ENCODE results near the gene ARHGEF28.

ARHGEF28 gene

DNA sequence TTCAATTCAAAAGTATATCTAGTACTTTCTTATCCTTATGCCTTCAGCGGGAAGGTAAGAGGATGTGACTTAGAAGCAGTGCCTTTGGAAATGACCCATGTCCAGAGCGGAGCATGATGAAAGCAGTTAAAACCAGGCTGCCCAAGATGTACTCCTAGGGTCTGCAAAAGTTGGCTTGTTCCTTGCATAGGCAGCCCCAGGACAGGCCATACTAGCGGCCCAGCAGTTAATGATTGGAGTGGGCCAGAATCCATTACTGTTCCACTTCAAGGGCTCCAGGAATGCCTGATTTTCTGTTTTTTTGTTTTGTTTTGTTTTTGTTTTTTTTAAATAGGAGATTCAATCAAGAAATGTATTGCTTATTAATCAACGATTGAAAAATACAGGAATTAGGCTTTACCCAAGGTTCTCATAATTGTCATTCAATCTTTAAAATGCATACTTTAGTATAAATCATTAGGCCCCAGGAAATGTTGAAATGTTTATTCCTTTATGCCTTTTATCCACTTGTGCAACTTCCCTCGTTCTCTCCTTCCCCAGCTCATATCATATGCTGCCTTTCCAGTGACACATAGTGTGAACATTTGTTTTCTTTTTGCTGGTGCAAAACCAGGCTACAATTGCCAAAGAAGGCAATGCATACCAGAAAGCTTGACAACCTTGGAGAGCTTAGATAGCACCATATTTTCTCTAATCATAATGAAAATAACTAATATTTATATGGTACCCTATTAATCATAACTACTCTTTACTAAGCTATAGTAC lies 190.8 kb downstream of the ARHGEF28 start:
- Histone ChIP-seq H3K4me2 (ENCODE audit: low read depth, low read length, poor library complexity, severe bottlenecking) (no peak overlapping the region), H3K79me2 (ENCODE audit: insufficient read depth, low read length) (no peaks in the 10 kb centered on the region), H3K36me3 (ENCODE audit: insufficient read depth, low read length) (no peaks in the 10 kb centered on the region), H3K4me1 (ENCODE audit: insufficient read depth, low read length, poor library complexity, severe bottlenecking) (no peaks in the 10 kb centered on the region), H3K9me2 (replicated peaks; ENCODE audit: low read depth, low read length) (no peaks in the 10 kb centered on the region), H2AFZ (ENCODE audit: low read length) (no peak overlapping the region), H4K20me1 (ENCODE audit: insufficient read depth, low read length, poor library complexity, severe bottlenecking) (no peaks in the 10 kb centered on the region), H3K4me3 (ENCODE audit: low read length, poor library complexity, severe bottlenecking) (no peak overlapping the region), H3K9ac (ENCODE audit: low read depth, low read length, poor library complexity, severe bottlenecking) (no peak overlapping the region), H3F3A (ENCODE audit: low read depth) (no peaks in the 10 kb centered on the region), H3K9me3 (ENCODE audit: insufficient read depth, low read depth, low read length) (no peaks in the 10 kb centered on the region), H3K27me3 (ENCODE audit: insufficient read depth, low read length, poor library complexity, severe bottlenecking) (no peaks in the 10 kb centered on the region)
- no peak for TF ChIP-seq EZH2phosphoT487 (IDR thresholded peaks at IDR 0.05; ENCODE audit: borderline replicate concordance)
- TF ChIP-seq, protein P1, sequence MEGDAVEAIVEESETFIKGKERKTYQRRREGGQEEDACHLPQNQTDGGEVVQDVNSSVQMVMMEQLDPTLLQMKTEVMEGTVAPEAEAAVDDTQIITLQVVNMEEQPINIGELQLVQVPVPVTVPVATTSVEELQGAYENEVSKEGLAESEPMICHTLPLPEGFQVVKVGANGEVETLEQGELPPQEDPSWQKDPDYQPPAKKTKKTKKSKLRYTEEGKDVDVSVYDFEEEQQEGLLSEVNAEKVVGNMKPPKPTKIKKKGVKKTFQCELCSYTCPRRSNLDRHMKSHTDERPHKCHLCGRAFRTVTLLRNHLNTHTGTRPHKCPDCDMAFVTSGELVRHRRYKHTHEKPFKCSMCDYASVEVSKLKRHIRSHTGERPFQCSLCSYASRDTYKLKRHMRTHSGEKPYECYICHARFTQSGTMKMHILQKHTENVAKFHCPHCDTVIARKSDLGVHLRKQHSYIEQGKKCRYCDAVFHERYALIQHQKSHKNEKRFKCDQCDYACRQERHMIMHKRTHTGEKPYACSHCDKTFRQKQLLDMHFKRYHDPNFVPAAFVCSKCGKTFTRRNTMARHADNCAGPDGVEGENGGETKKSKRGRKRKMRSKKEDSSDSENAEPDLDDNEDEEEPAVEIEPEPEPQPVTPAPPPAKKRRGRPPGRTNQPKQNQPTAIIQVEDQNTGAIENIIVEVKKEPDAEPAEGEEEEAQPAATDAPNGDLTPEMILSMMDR (conservative IDR thresholded peaks at IDR 0.05; ENCODE audit: low read length): no peak

DNA sequence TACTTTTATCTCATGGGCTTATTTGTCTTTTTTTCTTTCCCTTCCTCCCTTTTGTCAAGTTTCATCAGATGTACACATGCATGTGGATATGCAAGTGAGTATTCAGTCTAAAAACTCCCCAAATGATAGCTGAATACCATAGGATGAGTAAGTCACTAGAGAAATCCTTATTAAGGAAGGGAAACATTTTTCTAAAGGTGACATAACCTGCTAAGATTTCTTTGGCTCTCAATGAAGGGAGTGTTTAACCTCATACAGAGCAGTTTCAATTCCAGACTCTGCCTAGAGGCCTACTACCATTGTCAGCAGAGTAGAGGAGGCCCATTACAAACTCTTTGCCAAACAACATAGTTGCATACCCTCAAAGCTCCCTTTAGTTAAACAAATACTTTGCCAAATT lies 192.4 kb downstream of the ARHGEF28 start:
- Histone ChIP-seq H3K4me1 (ENCODE audit: insufficient read depth, low read length, poor library complexity, severe bottlenecking) (peaks cover 4% of the 10 kb centered on the region), H3K27me3 (ENCODE audit: insufficient read depth, low read length, poor library complexity, severe bottlenecking) (no peaks in the 10 kb centered on the region), H3F3A (ENCODE audit: low read depth) (no peaks in the 10 kb centered on the region), H3K79me2 (ENCODE audit: insufficient read depth, low read length) (no peaks in the 10 kb centered on the region), H3K4me2 (ENCODE audit: low read depth, low read length, poor library complexity, severe bottlenecking) (no peak overlapping the region), H3K36me3 (ENCODE audit: insufficient read depth, low read length) (no peaks in the 10 kb centered on the region), H2AFZ (ENCODE audit: low read length) (no peak overlapping the region), H3K9me2 (replicated peaks; ENCODE audit: low read depth, low read length) (no peaks in the 10 kb centered on the region), H3K9ac (ENCODE audit: low read depth, low read length, poor library complexity, severe bottlenecking) (no peak overlapping the region), H3K4me3 (ENCODE audit: low read length, poor library complexity, severe bottlenecking) (no peak overlapping the region), H4K20me1 (ENCODE audit: insufficient read depth, low read length, poor library complexity, severe bottlenecking) (no peaks in the 10 kb centered on the region), H3K9me3 (ENCODE audit: insufficient read depth, low read depth, low read length) (no peaks in the 10 kb centered on the region)
- no peak for TF ChIP-seq EZH2phosphoT487 (IDR thresholded peaks at IDR 0.05; ENCODE audit: borderline replicate concordance)
- TF ChIP-seq, protein P1 (conservative IDR thresholded peaks at IDR 0.05; ENCODE audit: low read length): no peak

GRCh38 chr5:73820326-73820725 lies 194.3 kb downstream of the ARHGEF28 start:
- no peak overlapping the region for H3K9ac ChIP-seq (ENCODE audit: low read depth, low read length, poor library complexity, severe bottlenecking)
- no peaks in the 10 kb centered on the region for H3F3A ChIP-seq (ENCODE audit: low read depth)
- TF ChIP-seq, protein P1 (conservative IDR thresholded peaks at IDR 0.05; ENCODE audit: low read length): no peak
- TF ChIP-seq EZH2phosphoT487 (IDR thresholded peaks at IDR 0.05; ENCODE audit: borderline replicate concordance): no peak

More at GRCh38 chr5:73820326-73820725, 194.3 kb downstream of the ARHGEF28 start:
- Histone ChIP-seq H3K4me3 (ENCODE audit: low read length, poor library complexity, severe bottlenecking) (no peak overlapping the region), H3K9me2 (replicated peaks; ENCODE audit: low read depth, low read length) (no peaks in the 10 kb centered on the region), H4K20me1 (ENCODE audit: insufficient read depth, low read length, poor library complexity, severe bottlenecking) (no peaks in the 10 kb centered on the region), H2AFZ (ENCODE audit: low read length) (no peak overlapping the region), H3K4me2 (ENCODE audit: low read depth, low read length, poor library complexity, severe bottlenecking) (no peak overlapping the region), H3K27me3 (ENCODE audit: insufficient read depth, low read length, poor library complexity, severe bottlenecking) (no peaks in the 10 kb centered on the region), H3K36me3 (ENCODE audit: insufficient read depth, low read length) (no peaks in the 10 kb centered on the region), H3K79me2 (ENCODE audit: insufficient read depth, low read length) (no peaks in the 10 kb centered on the region), H3K4me1 (ENCODE audit: insufficient read depth, low read length, poor library complexity, severe bottlenecking) (peaks cover 8% of the 10 kb centered on the region), H3K9me3 (ENCODE audit: insufficient read depth, low read depth, low read length) (no peaks in the 10 kb centered on the region)

Data from Loucy (cell line).